ENCODE measurements around the gene CHRM1. TPM values are rescaled to one million over a fixed set of nuclear protein-coding genes. Genes with fewer than 3 reads are reported as not detected.

CHRM1 gene
- total and polyA plus RNA-seq, 2 of the 13 experiments (the other 11 are each of a cell fraction or from before 2014, with no cell fraction given): not detected

- TF ChIP-seq STAG1 (CRISPR knock-in tag; IDR thresholded peaks at IDR 0.05) (peak; percentile 70), PHF20 (CRISPR knock-in tag; IDR thresholded peaks at IDR 0.05) (no peak), ZBED4 (CRISPR knock-in tag; IDR thresholded peaks at IDR 0.05; ENCODE audit: borderline replicate concordance) (peak; percentile 94; the same call in 1 of the 2 replicates), RXRB (CRISPR knock-in tag; IDR thresholded peaks at IDR 0.05; ENCODE audit: borderline replicate concordance) (no peak), NFKBIZ (CRISPR knock-in tag; IDR thresholded peaks at IDR 0.05) (no peak), KLF9 (CRISPR knock-in tag; IDR thresholded peaks at IDR 0.05; ENCODE audit: low read depth) (no peak), KAT8 (CRISPR knock-in tag; IDR thresholded peaks at IDR 0.05) (0 out of 2 replicates have a peak, but pooled peaks have one; percentile 24), ZNF44 (CRISPR knock-in tag; IDR thresholded peaks at IDR 0.05) (no peak), SETDB1 (CRISPR knock-in tag; IDR thresholded peaks at IDR 0.05; ENCODE audit: borderline replicate concordance) (no peak), MED13 (CRISPR knock-in tag; IDR thresholded peaks at IDR 0.05) (no peak), ARHGAP35 (CRISPR knock-in tag; IDR thresholded peaks at IDR 0.05; ENCODE audit: borderline replicate concordance) (no peak), ZNF207 (IDR thresholded peaks at IDR 0.05; ENCODE audit: borderline replicate concordance) (no peak), RFX3 (CRISPR knock-in tag; IDR thresholded peaks at IDR 0.05) (no peak), ZBTB21 (CRISPR knock-in tag; IDR thresholded peaks at IDR 0.05) (no peak), DZIP1 (CRISPR knock-in tag; IDR thresholded peaks at IDR 0.05) (no peak), RBAK (CRISPR knock-in tag; IDR thresholded peaks at IDR 0.05) (no peak), PAWR (CRISPR knock-in tag; IDR thresholded peaks at IDR 0.05; ENCODE audit: borderline replicate concordance) (no peak), ETV6 (CRISPR knock-in tag; conservative IDR thresholded peaks at IDR 0.05) (no peak), U2AF2 (IDR thresholded peaks at IDR 0.05; ENCODE audit: low read depth, low read length) (no peak)
- TF ChIP-seq, protein P1, sequence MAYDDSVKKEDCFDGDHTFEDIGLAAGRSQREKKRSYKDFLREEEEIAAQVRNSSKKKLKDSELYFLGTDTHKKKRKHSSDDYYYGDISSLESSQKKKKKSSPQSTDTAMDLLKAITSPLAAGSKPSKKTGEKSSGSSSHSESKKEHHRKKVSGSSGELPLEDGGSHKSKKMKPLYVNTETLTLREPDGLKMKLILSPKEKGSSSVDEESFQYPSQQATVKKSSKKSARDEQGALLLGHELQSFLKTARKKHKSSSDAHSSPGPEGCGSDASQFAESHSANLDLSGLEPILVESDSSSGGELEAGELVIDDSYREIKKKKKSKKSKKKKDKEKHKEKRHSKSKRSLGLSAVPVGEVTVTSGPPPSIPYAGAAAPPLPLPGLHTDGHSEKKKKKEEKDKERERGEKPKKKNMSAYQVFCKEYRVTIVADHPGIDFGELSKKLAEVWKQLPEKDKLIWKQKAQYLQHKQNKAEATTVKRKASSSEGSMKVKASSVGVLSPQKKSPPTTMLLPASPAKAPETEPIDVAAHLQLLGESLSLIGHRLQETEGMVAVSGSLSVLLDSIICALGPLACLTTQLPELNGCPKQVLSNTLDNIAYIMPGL (CRISPR knock-in tag; IDR thresholded peaks at IDR 0.05; ENCODE audit: borderline replicate concordance in 1 of 2, low read depth in 1 of 2): peak in 1 of 2 experiments; percentile 41; a peak in 1 of 4 replicates
- TF ChIP-seq, protein P2, sequence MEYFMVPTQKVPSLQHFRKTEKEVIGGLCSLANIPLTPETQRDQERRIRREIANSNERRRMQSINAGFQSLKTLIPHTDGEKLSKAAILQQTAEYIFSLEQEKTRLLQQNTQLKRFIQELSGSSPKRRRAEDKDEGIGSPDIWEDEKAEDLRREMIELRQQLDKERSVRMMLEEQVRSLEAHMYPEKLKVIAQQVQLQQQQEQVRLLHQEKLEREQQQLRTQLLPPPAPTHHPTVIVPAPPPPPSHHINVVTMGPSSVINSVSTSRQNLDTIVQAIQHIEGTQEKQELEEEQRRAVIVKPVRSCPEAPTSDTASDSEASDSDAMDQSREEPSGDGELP (IDR thresholded peaks at IDR 0.05; ENCODE audit: borderline replicate concordance, low read depth): peak; percentile 57; the same call in 1 of the 2 replicates
Measured at GRCh38 chr11:62909107-62909894, 11.9 kb downstream of the CHRM1 start (continued).

All from HepG2 (cell line).